Astrocyte (in vitro differentiated cells and primary cell): Measurements from ENCODE around the gene UNC93B1.
"Not testable (repeated sequence)": the region's sequence is repeated elsewhere in the genome, so short reads cannot be mapped to it uniquely, and the experiment has no call there.

Experiments
- CTCF ChIP-seq: IDR thresholded peaks from 2 replicates; pipeline ENCODE4 v1.5.1; 2011; ENCODE audit warnings: low read depth, mild to moderate bottlenecking, inconsistent platforms, low read length, moderate library complexity; ENCODE audit not compliant: insufficient read depth
- EZH2 ChIP-seq: IDR thresholded peaks from 2 replicates; pipeline ENCODE4 v1.6.1; 2012; ENCODE audit warnings: mild to moderate bottlenecking, low read length, inconsistent platforms; ENCODE audit not compliant: insufficient read depth

- TF ChIP-seq CTCF, EZH2: not testable (repeated sequence)
Observed at GRCh38 chr11:67982255-67982857, 21.5 kb downstream of the UNC93B1 start.
